NCI-H1105 treated with DMSO at 0.1 percent for 48 hours (cell line): Measurements from ENCODE around the gene BSND.
"Not testable (repeated sequence)": the region's sequence is repeated elsewhere in the genome, so short reads cannot be mapped to it uniquely, and the experiment has no call there.

Experiments
- DNase-seq: peaks from one replicate; lab custom pipeline; 2025; lab: John Stamatoyannopoulos, UW

Gene BSND

GRCh38 chr1:54998677-54999076, at the start of gene BSND:
Gene BSND, plus strand, starts transcription at chr1:54998933. Its CDS starts 254 bp downstream, at chr1:54999187.
- no peak for DNase-seq

GRCh38 chr1:54949053-54949452, 49.7 kb upstream of the BSND start:
- no peak for DNase-seq

- no peak for DNase-seq
Observed at GRCh38 chr1:54950006-54950368, 48.7 kb upstream of the BSND start.

GRCh38 chr1:54950369-54951163, 48.2 kb upstream of the BSND start:
- DNase-seq = peak; percentile 56

DNA sequence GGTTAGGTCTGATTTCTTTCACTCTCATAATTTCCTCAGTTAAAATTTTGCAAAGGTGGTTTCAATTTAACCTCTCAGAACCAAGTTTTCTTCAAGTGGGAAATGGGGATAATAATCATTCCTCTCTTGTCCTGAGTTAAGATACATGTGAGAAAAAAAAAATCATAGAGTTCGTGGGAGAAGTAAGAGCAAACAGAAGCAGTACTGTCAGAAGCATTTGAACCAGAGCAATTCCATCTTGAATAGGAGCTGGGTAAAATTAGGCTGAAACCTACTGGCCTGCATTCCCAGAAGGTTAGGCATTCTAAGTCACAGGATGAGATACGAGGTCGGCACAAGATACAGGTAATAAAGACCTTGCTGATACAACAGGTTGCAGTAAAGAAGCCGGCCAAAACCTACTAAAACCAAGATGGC, 46.9 kb upstream of the BSND start:
- DNase-seq = no peak

GRCh38 chr1:54952950-54953718, 45.6 kb upstream of the BSND start:
- no peak for DNase-seq

GRCh38 chr1:54953846-54954245, 44.9 kb upstream of the BSND start:
- no peak for DNase-seq

DNA sequence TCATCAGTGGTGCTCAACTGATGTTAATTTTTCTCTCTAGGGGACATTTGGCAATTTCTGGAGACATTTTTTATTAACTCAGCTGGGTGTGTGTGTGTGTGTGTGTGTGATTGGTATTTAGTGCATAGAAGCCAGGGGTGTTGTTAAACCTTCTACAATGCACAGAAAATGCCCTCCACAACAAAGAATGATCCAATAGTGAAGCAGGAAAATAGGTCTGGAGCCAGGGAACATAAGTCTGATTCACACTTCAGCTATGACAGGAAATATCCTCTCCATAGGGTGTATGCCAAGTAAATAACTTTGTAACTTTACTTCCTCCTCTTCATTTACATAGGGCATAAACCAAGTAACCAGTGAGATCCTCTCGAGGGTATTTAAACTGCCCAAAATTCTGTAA, 43.4 kb upstream of the BSND start:
- no peak for DNase-seq

- no peak for DNase-seq
Observed at GRCh38 chr1:54956726-54957125, 42.0 kb upstream of the BSND start.

DNA sequence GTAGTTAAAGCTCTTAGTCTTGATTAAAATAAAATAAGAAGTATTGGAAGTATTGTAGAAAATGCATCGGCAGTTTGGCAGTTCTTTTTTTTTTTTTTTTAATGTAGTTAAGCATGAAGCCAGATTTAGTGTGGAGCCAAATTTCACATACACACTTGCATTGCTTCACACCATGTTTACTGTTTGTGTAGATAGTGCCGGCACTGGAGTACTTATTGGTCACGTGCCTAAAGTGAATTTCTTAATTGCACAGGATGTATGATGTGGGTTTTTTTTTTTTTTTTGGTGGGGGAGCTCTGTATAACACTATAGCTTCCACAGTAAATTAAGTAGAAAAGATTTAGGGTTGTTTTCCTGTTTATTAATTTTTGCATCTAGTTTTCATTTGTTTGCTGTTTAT, 39.5 kb upstream of the BSND start:
- DNase-seq = no peak

GRCh38 chr1:54962612-54963395, 35.9 kb upstream of the BSND start:
- no peak for DNase-seq

DNA sequence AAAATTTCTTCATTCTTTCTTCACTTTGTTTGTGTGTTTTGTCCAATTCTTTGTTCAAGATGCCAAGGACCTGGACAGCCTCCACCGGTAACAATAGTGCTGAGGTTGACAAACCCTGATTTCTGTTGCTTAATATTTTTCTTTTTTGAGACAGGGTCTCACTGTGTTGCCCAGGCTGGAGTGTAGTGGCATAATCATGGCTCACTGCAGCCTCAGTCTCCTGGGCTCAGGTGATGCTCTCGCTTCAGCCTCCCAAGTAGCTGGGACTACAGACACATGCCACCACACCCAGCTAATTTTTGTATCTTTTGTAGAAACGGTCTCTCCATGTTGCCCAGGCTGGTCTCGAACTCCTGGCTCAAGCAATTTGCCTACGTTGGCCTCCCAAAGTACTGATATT, 34.9 kb upstream of the BSND start:
- DNase-seq = not testable (repeated sequence)

DNA sequence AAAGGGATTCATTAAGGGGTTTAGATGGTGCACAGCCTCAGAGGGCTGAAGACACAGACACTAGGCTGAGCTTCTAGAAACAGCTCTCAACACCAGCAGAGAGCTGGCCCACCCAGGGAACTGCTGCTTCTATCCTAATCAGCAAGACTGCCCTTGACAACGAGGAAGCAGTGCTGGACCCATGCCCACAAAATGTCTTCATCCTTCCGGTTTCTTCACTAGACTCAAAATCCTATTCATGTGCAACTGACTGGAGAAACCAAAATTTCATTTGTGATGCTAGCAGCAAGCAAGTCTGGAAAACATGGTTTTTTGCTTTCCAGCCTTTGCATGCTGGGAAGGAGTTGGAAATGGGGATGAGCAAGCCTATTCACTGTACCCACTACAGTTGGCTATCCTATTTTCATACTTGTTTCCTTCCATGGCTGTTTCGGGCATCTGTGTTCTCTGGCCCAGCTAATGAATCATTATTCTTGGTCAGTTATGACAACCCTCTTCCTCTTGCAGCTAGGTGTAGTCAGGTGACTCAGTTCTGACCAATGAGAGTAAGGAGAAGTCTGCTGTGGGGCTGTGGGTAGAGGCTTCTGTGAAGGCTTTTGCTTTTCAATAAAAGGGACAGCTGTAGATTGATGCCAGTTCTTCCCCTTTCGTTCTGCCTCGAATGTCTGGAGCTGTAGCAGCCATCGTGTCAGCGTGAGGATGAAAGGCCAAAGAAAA, 33.0 kb upstream of the BSND start:
- DNase-seq = no peak

DNA sequence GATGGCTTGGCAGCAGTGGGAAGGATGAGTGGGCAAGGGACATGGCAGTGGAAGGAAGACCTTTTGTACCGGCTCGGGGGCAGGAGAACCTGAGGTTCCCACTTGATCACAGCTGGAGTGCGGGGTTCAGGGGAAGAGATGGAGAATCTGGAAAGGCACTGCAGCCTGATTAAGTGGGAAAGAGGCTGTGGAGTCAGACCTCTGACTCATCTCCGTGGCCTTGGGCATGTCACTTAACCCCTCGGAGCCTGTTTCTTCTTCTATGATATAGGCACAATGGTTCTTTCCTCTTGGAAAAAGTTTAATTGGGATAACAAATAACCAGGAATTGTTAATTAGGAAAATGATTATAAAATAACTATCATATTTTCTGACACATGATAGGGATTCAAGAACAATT, 31.4 kb upstream of the BSND start:
- no peak for DNase-seq

GRCh38 chr1:54968551-54968950, 30.2 kb upstream of the BSND start:
- DNase-seq = peak; percentile 44

- no peak for DNase-seq
Observed at GRCh38 chr1:54969879-54970278, 28.9 kb upstream of the BSND start.

- DNase-seq = no peak
Observed at GRCh38 chr1:54970901-54971300, 27.8 kb upstream of the BSND start.

- no peak for DNase-seq
Observed at GRCh38 chr1:54971317-54971791, 27.4 kb upstream of the BSND start.

DNA sequence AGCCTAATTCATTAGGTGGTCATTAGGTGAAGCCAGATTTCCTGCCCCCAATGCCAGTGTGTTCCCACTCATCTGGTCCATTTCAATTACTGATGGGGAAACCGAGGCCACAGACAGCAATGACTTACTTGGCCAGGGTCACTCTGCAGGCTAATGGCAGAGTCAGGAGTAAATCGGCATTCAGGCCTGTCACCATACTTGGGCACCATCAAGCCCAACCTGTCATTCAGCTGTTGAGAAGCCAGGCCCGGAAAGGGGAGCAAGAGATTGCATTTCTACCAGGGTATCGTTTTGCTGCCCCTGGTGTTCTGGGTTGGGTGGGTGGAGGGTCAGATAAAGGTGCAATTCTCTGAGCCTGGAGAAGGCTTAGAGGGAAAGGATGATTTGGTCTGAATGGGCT, 26.3 kb upstream of the BSND start:
- DNase-seq = no peak

DNA sequence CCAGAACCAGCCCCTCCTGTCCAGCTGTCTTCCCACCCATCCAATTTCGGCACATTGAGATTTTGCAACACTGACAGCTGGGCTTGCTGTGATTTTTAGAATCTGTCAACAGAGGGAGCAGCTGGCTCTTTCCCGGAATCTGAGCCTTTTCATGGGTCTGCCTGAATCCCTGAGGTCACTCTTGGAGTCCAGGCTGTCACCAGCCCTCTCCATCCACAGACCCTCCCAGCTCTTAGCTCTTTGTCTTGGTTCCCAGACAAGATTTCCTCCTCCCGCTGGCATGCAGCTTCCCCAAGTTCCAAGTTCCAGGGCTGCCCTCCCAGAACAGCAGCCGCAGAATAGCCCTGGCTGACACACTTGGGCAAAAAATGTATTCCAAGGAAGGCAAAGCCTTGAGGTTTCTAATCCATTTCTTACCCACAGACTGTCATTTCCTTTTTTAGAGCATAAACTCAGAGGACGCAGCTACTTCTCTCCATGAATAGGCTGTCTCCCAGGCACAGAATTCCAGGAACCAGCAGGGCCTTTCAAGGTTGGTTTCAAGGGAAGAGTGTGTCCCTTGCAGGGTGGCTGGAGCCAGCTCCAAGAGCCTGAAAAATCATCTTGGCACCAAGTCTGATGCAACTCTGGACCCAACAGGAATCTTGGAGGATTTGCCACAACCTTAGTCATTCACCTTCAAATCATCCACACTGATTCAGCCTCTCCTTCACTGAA, 25.4 kb upstream of the BSND start:
- DNase-seq = no peak
